Thyroid gland (tissue), 4 donors: Measurements from ENCODE around the gene LRBA. TPM values are rescaled to one million over a fixed set of nuclear protein-coding genes. Genes with fewer than 3 reads are reported as not detected.

Experiments used
- DNase-seq, 2 donors: peaks; one replicate each; pipeline ENCODE4 v3.0.0-alpha.2; 2019
- H3K27ac ChIP-seq, 3 donors: fragments of 200-600 bp; sonication (generic); 1 replicate in 2 of 3; 2 replicates in 1 of 3; pipeline ENCODE4 v1.5.1; 2016 to 2019; ENCODE audit warnings: mild to moderate bottlenecking in 1 of 3, moderate library complexity in 1 of 3
- H3K27me3 ChIP-seq: fragments of 200-600 bp; sonication (generic); one replicate; pipeline ENCODE4 v1.5.1; 2019
- H3K36me3 ChIP-seq, 2 donors: fragments of 200-600 bp; sonication (generic); one replicate each; pipeline ENCODE4 v1.5.1; 2016 to 2019
- H3K4me1 ChIP-seq, 2 donors: fragments of 200-600 bp; sonication (generic); one replicate each; pipeline ENCODE4 v1.5.1; 2017 to 2019
- H3K4me3 ChIP-seq, 3 donors: fragments of 200-600 bp; sonication (generic); replicated peaks in 1 of 3; 1 replicate in 2 of 3; 2 replicates in 1 of 3; pipeline ENCODE4 v1.5.1; 2016; ENCODE audit warnings: mild to moderate bottlenecking in 1 of 3
- H3K9me3 ChIP-seq: fragments of 200-600 bp; sonication (generic); one replicate; pipeline ENCODE4 v1.5.1; 2017
- POLR2A ChIP-seq, 2 donors: fragments of 450-650 bp; IDR thresholded peaks; one replicate each; pipeline ENCODE4 v1.6.1; 2017; ENCODE audit warnings: antibody characterized with exemption in 2 of 2, mild to moderate bottlenecking in 2 of 2, moderate library complexity in 1 of 2
- WGBS, 2 donors: methylation state at CpG; one replicate each; pipeline ENCODE4 v1.1.5; 2017; 5-methylcytosine and 5-hydroxymethylcytosine counted together
- intact Hi-C: fragments of 100-400 bp; cut with DNase I; formaldehyde crosslinking; loops from one replicate; pipeline ENCODE4 v1.15.1; 2023
- small RNA-seq: library from RNA; depleted of rRNA; stranded (forward); fragments of <200 nt; gene quantifications from one replicate; pipeline ENCODE3, GENCODE V24; 2016
- total RNA-seq, 4 donors: library from RNA; depleted of rRNA; stranded (reverse); fragments of >200 nt; gene quantifications; one replicate each; pipeline ENCODE4 v1.2.3, GENCODE V29; 2016
- TF ChIP-seq, protein P1 (sequence below), 6 experiments: fragments of 200-600 bp in 3 of 6; fragments of 450-650 bp in 3 of 6; sonication (generic) in 3 of 6; IDR thresholded peaks; one replicate each; pipeline ENCODE4 v1.5.1; 2016 to 2019; ENCODE audit warnings: antibody characterized with exemption in 6 of 6, mild to moderate bottlenecking in 2 of 6, inconsistent platforms in 1 of 6, moderate library complexity in 1 of 6

The LRBA gene
- total RNA-seq, 4 donors from 2014 or later = 98.9 to 127 (median 113) TPM

DNA sequence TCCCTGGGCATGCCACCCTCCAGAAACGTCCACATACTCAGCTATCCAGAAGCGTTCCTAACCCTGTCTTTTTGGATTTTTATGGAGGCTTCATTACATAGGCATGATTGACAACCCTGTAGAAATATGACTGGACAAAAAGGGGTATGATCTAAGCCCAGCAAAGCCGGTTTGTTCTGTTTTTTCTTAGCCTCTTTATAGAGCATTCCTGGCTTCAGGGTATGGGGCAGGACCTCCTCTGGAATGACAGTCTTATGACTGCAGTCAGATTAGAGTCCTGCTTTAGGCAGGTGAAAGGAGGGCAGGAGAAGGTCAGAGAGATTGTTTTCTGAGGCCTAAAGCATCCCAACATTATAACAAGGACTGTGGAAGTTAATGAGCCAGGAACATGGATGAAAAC, 799.5 kb downstream of the LRBA start:
- Histone ChIP-seq H3K4me1 (peaks cover 8 to 14% of the 10 kb centered on the region in 2 donors), H3K4me3 (no peak overlapping the region), H3K27me3 (no peaks in the 10 kb centered on the region), H3K9me3 (no peaks in the 10 kb centered on the region), H3K36me3 (no peaks in the 10 kb centered on the region), H3K27ac (no peak overlapping the region)
- intact Hi-C loops = no loop called here
- 77 to 80% methylated on average over 3 of the region's 3 CpGs for WGBS, 2 donors
- DNase-seq = no peak
- TF ChIP-seq, protein P1, sequence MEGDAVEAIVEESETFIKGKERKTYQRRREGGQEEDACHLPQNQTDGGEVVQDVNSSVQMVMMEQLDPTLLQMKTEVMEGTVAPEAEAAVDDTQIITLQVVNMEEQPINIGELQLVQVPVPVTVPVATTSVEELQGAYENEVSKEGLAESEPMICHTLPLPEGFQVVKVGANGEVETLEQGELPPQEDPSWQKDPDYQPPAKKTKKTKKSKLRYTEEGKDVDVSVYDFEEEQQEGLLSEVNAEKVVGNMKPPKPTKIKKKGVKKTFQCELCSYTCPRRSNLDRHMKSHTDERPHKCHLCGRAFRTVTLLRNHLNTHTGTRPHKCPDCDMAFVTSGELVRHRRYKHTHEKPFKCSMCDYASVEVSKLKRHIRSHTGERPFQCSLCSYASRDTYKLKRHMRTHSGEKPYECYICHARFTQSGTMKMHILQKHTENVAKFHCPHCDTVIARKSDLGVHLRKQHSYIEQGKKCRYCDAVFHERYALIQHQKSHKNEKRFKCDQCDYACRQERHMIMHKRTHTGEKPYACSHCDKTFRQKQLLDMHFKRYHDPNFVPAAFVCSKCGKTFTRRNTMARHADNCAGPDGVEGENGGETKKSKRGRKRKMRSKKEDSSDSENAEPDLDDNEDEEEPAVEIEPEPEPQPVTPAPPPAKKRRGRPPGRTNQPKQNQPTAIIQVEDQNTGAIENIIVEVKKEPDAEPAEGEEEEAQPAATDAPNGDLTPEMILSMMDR (IDR thresholded peaks at IDR 0.05) = no peak
- no peak for TF ChIP-seq POLR2A (IDR thresholded peaks at IDR 0.05)

Small RNAs within 50 kb of the gene (small RNA-seq; reads per million reads assigned to genes)
- not detected for gene RNA5SP168

Other genes with a start within 250 kb of the LRBA start
- gene RPS3A, start 84.3 kb upstream of the LRBA start, total RNA-seq = 1,000 to 10,000 TPM; 2,907 to 6,038 (median 3,041) TPM